ENCODE data around the gene CADM2.
"Not testable (repeated sequence)": the region's sequence is repeated elsewhere in the genome, so short reads cannot be mapped to it uniquely, and the experiment has no call there.

CADM2 gene

GRCh38 chr3:85081191-85081906 is 122.6 kb downstream of the CADM2 start:
- DNase-seq: no peak

- no peak for DNase-seq
Measured at GRCh38 chr3:85090495-85090894, 131.7 kb downstream of the CADM2 start.

- DNase-seq: no peak
Measured at GRCh38 chr3:85100316-85100715, 141.5 kb downstream of the CADM2 start.

DNA sequence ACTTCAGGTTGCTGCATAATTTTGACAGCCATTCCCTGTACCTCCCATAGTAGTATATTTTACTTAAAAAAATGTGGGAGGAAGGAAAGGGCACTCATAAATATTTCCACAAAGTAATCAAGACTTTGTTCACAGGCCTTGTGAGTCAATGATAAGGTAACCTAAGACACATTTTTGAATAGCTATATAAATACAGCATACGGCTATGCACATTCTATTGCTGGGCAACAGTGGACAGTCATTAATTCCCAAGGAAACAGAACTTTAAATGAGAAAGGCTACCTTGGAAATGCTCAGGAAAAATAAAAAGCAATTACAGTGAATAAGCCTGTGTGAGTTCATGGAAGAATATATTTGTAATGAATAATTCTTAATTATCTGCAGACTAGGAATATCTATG is 144.0 kb downstream of the CADM2 start:
- no peak for DNase-seq

DNA sequence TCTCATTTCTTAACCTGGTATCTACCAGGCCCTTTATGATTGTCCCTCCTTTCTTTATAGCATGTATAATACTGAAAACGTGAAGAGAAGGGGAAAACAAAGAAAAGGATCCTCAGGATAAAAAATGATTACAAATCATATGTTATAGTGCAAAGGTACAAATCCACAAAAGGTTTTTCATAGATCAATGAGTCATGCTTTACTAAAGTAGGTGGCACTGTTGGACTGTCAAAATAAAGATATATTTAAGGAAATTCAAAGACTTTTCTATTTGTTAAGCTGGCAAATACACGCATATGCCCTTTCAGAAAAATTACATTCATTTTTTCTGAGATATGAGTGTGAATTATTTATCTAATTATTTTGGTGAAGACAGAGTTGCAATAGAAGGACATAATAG is 151.6 kb downstream of the CADM2 start:
- DNase-seq: no peak

DNA sequence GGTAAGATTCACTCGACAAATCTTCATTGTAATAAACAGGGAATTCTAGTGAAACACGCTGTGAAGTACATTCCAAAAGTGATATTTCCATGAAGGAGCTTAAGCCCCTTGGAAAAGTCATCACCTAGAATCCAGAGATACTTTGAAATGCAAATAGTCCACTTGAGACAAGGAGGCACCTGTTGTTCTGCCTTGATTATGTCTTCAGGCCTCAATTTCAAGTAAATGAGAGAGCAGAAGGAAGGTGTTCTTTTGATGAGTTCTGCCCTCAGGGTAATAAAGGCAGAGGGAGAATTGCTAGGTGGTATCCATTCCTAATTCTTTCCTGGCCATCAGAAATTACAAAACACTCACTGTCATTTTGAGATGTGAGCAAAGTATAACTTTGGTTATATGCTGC is 162.1 kb downstream of the CADM2 start:
- no peak for DNase-seq

GRCh38 chr3:85132864-85133263 is 174.1 kb downstream of the CADM2 start:
- not testable (repeated sequence) for DNase-seq

DNA sequence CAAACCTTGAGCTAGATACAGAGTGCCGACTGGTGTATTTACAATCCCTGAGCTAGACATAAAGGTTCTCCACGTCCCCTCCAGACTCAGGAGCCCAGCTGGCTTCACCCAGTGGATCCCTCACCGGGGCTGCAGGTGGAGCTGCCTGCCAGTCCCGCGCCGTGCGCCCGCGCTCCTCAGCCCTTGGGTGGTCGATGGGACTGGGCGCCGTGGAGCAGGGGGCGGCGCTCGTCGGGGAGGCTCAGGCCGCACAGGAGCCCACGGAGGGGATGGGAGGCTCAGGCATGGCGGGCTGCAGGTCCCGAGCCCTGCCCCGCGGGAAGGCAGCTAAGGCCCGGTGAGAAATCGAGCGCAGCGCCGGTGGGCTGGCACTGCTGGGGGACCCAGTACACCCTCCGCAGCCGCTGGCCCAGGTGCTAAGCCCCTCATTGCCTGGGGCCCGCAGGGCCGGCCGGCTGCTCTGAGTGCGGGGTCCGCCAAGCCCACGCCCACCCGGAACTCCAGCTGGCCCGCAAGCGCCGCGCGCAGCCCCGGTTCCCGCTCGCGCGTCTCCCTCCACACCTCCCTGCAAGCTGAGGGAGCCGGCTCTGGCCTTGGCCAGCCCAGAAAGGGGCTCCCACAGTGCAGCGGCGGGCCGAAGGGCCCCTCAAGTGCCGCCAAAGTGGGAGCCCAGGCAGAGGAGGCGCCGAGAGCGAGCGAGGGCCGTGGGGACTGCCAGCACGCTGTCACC is 175.1 kb downstream of the CADM2 start:
- not testable (repeated sequence) for DNase-seq

GRCh38 chr3:85142626-85143025 is 183.8 kb downstream of the CADM2 start:
- DNase-seq: no peak

DNA sequence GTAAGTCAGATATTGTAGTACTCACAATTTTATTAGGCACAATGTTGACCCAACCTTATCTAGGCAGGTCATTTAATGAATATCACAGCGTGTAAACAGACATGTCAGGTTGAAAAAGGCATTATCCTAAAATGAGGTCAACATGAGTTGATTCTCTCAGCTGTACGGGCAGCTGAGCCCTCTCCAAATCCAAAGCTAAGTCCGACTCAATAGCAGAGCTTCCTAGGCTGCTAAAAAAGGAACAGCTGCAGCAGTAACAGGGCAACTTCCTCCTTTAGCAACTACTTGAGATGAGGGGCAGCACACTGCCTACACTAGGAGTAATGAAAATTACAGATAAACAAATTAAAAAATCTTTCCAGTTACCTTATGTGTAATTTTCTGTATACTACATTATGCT is 189.2 kb downstream of the CADM2 start:
- no peak for DNase-seq

DNA sequence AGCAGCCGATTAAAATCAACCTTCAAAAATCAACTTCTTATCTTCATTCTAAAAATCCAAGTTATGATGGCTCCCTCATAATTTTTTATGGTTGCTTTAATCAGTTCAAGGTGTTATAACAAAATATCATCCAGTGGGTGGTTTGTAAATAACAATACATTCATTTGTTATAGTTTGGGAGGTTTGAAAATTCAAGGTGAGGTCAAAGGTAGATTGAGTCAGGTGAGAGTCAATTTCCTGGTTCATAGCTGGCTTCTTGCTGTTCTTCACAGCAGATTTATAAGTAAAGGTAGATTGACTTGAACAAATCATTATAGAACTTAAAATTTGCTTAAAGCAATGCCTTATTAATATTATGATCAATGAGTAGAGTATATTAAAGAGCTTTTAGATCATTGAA is 192.8 kb downstream of the CADM2 start:
- no peak for DNase-seq

DNA sequence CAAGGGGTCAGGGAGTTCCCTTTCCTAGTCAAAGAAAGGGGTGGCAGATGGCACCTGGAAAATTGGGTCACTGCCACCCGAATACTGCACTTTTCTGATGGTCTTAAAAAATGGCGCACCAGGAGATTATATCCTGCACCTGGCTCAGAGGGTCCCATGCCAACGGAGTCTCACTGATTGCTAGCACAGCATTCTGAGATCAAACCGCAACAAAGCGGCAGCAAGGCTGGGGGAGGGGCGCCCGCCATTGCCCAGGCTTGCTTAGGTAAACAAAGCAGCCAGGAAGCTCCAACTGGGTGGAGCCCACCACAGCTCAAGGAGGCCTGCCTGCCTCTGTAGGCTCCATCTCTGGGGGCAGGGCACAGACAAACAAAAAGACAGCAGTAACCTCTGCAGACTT is 194.5 kb downstream of the CADM2 start:
- DNase-seq: not testable (repeated sequence)

- DNase-seq: no peak
Measured at GRCh38 chr3:85159376-85159775, 200.6 kb downstream of the CADM2 start.

- no peak for DNase-seq
Measured at GRCh38 chr3:85161544-85161943, 202.8 kb downstream of the CADM2 start.

- DNase-seq: no peak
Measured at GRCh38 chr3:85162905-85163304, 204.1 kb downstream of the CADM2 start.

GRCh38 chr3:85164436-85164835 is 205.6 kb downstream of the CADM2 start:
- DNase-seq: no peak

GRCh38 chr3:85167576-85167975 is 208.8 kb downstream of the CADM2 start:
- DNase-seq: no peak

GRCh38 chr3:85170646-85171045 is 211.9 kb downstream of the CADM2 start:
- no peak for DNase-seq

DNA sequence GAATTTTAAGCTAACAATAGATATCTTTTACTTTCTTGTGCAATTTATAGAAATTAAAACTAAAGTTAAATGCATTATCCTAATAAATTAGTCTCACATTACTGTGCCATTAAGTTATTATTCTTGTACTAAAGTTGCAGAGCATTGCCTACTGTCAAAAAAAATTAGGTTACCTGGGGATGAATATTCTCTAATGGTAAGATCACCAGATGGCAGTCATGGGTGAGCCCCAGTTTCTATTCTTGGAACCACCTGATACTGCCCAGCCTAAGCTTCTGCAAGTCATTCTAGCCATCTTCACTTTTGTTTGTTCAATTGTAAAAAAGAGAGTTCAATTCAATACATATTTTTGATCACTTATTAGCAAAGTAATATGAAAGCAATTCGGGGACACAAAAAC is 213.2 kb downstream of the CADM2 start:
- no peak for DNase-seq

GRCh38 chr3:85176799-85177198 is 218.0 kb downstream of the CADM2 start:
- DNase-seq: no peak

- DNase-seq: no peak
Measured at GRCh38 chr3:85182975-85183752, 224.4 kb downstream of the CADM2 start.

DNA sequence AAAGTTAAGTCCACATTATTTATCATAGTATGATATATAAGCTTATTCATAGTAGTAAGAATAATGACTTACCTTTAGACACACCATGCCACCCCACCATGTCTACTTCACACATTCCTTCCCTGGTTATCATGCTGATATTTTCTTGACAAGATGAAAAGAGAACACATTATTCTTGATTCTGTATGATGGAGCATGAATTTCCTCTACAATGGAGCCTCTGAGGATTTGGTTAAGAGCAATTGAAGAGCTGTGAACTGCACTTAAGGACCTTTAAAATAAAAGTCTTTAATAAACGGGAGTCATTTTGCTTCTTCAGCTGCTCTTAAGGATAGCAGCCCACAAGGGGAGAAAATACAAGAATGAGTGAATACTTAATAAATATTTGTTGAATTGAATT is 226.7 kb downstream of the CADM2 start:
- DNase-seq: no peak

DNA sequence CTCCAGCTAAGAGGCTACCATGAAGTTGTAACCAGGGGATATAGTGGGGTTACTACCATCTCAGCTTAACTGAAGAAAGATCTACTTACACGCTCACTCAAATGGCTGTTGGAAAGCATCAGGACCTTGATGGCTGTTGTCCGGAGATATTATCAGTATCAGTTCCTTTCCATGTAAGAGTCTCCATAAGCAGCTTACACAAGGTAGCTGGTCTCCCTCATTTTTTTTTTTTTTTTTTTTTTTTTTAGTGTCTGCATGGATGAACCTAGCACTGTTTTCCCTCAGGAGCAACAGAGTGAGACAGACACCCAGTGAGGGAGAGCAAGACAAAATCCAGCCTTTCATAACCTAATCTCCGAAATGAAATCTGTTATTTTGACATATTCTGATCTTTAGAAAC is 230.9 kb downstream of the CADM2 start:
- no peak for DNase-seq

GRCh38 chr3:85193565-85193964 is 234.8 kb downstream of the CADM2 start:
- no peak for DNase-seq

All from activated CD4-positive, alpha-beta T cell treated with anti-CD3 and anti-CD28 coated beads for 1 hour (primary cell).